ENCODE results near the gene LRP10. TPM values are rescaled to one million over a fixed set of nuclear protein-coding genes. Genes with fewer than 3 reads are reported as not detected.

The LRP10 gene
- total RNA-seq, 1 donor from 2014 or later: 0.92 TPM

DNA sequence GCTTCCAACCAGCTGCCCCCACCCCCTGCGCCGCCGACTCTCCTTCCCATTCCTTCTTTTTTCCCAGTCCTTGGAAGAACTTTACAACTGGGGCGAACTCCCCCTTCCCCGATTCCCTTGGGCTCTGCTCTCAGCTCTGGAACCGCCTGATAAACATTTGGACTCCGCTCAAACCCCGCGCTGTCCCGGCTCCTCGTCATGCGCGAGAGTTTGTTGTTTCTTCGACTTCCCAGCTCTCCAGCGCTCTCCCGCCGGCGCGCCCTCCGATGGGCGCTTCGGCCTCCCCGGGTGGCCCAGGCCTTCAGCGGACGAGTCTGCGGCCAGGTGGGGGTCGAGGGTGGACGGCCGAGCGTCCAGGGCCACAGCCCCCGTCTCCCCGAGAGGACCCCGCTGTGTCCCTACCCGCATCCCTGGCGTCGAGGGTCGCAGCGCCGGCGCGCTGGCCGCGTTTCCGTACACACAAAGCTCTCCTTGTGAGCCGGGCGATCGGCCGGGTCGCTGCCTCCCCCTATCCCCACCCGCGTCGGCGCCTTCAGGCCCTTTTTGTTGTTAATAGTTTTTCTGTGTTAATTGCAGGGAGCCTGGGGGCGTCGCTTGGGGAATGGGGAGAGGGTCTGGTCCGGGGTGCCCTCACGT lies 34.3 kb upstream of the LRP10 start:
- H3K79me2 ChIP-seq (ENCODE audit: low read depth): peaks cover 10% of the 10 kb centered on the region

DNA sequence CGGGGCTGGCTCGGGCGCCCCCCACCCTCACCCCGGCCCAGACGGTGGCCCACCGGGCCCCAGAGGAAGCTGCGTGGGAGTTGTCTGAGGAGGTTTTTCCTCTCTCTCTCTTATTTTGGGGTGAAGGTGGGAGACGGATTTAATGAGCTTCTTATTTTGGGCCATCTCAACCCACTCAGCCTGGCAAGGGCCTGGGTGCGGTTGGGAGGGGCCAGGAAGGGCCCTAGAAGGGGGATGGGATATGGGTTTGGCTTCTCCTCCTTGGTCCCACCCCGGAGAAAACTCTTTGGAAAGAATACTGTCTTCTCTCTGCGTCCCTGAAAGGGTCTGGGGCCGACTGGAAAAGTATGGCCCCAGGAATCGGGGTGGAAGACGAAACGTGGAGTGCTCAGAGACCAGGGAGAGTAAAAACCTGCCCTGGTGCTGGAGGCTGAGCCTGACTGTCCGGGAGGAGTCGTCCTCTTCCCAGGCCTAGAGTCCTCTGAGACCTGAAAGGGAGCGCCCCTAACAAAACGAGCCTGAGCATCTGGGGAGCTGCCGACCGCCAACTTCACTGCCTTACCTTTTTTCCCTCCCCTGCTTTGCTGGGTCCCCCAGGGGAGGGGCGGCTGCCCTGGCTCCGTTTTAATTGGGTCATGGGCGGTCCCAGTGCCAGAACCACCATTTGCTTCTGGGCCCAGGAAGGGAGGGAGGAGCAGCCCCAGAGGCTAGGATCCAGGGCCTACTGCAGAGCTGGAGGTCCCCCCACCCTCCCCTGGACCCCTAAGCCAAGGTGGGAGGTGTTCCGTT lies 33.6 kb upstream of the LRP10 start:
- Mint-ChIP-seq H3K27me3 (ENCODE audit: insufficient read depth, low read depth) (peaks cover 23% of the 10 kb centered on the region), H3K9me3 (no peaks in the 10 kb centered on the region), H3K4me1 (peaks cover 18% of the 10 kb centered on the region), H3K36me3 (peaks cover 8% of the 10 kb centered on the region), H3K4me3 (peak overlapping the region; percentile 93), H3K27ac (no peak overlapping the region)
- Histone ChIP-seq H3K27me3 (peaks cover 26% of the 10 kb centered on the region), H3K9me3 (ENCODE audit: low read depth) (no peaks in the 10 kb centered on the region), H3K27ac (no peak overlapping the region), H3K4me3 (peak overlapping the region; percentile 72), H4K20me1 (ENCODE audit: low read depth) (no peaks in the 10 kb centered on the region), H2AFZ (replicated peaks) (peak overlapping the region; percentile 95), H3K36me3 (no peaks in the 10 kb centered on the region), H3K4me1 (peaks cover 9% of the 10 kb centered on the region), H3K4me2 (peak overlapping the region; percentile 90), H3K9ac (no peak overlapping the region), H3K79me2 (ENCODE audit: low read depth) (peaks cover 10% of the 10 kb centered on the region), H3F3A (ENCODE audit: low read depth) (peaks cover 36% of the 10 kb centered on the region)
- DNase-seq (ENCODE audit: low spot score): no peak
- TF ChIP-seq EZH2 (IDR thresholded peaks at IDR 0.05) (peak; percentile 7), EZH2phosphoT487 (IDR thresholded peaks at IDR 0.05) (peak; percentile 3)
- TF ChIP-seq, protein P1, sequence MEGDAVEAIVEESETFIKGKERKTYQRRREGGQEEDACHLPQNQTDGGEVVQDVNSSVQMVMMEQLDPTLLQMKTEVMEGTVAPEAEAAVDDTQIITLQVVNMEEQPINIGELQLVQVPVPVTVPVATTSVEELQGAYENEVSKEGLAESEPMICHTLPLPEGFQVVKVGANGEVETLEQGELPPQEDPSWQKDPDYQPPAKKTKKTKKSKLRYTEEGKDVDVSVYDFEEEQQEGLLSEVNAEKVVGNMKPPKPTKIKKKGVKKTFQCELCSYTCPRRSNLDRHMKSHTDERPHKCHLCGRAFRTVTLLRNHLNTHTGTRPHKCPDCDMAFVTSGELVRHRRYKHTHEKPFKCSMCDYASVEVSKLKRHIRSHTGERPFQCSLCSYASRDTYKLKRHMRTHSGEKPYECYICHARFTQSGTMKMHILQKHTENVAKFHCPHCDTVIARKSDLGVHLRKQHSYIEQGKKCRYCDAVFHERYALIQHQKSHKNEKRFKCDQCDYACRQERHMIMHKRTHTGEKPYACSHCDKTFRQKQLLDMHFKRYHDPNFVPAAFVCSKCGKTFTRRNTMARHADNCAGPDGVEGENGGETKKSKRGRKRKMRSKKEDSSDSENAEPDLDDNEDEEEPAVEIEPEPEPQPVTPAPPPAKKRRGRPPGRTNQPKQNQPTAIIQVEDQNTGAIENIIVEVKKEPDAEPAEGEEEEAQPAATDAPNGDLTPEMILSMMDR (IDR thresholded peaks at IDR 0.05): no peak

More for the DNA sequence above, 34.3 kb upstream of the LRP10 start:
- H3K36me3 Mint-ChIP-seq: peaks cover 8% of the 10 kb centered on the region
- peak overlapping the region; percentile 90 for H3K4me2 ChIP-seq
- no peaks in the 10 kb centered on the region for H3K9me3 Mint-ChIP-seq
- peaks cover 26% of the 10 kb centered on the region for H3K27me3 ChIP-seq
- H3F3A ChIP-seq (ENCODE audit: low read depth): peaks cover 36% of the 10 kb centered on the region
- H3K4me3 ChIP-seq: peak overlapping the region; percentile 72
- no peak overlapping the region for H3K27ac ChIP-seq
- H3K36me3 ChIP-seq: no peaks in the 10 kb centered on the region
- H3K4me1 ChIP-seq: peaks cover 9% of the 10 kb centered on the region
- no peaks in the 10 kb centered on the region for H3K9me3 ChIP-seq (ENCODE audit: low read depth)
- peak; percentile 53 for DNase-seq (ENCODE audit: low spot score)
- H4K20me1 ChIP-seq (ENCODE audit: low read depth): no peaks in the 10 kb centered on the region
- H3K9ac ChIP-seq: peak overlapping the region; percentile 32
- peaks cover 18% of the 10 kb centered on the region for H3K4me1 Mint-ChIP-seq
- H3K27ac Mint-ChIP-seq: peak overlapping the region; percentile 26
- peak overlapping the region; percentile 93 for H3K4me3 Mint-ChIP-seq
- peak overlapping the region; percentile 95 for H2AFZ ChIP-seq (replicated peaks)
- H3K27me3 Mint-ChIP-seq (ENCODE audit: insufficient read depth, low read depth): peaks cover 23% of the 10 kb centered on the region
- peak; percentile 61 for TF ChIP-seq EZH2phosphoT487 (IDR thresholded peaks at IDR 0.05)
- TF ChIP-seq EZH2 (IDR thresholded peaks at IDR 0.05): peak; percentile 62
- TF ChIP-seq, protein P1 (IDR thresholded peaks at IDR 0.05): no peak

DNA sequence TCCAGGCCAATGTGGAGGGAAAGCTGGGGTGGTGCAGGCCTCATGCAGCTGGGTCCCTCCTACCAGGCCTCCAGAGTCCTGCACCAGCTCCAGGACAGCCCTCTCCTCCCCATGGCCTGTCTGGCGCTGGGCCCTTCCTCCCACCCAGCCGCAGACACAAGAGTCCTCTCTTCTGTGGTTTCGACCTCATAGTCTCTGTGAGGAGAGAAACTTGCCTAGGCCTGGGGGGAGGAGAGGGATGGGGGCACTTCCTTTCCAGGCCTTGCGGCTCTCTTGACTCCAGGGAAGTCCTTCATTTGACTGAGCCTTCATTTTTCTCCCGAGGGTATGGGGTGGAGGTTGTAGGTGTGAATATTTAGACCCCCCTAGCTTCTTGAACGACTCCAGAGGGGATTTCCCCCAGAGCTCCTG lies 32.9 kb upstream of the LRP10 start:
- Histone ChIP-seq H3K27ac (no peak overlapping the region), H3F3A (ENCODE audit: low read depth) (peaks cover 36% of the 10 kb centered on the region), H2AFZ (replicated peaks) (no peak overlapping the region), H3K9me3 (ENCODE audit: low read depth) (no peaks in the 10 kb centered on the region), H3K27me3 (peaks cover 26% of the 10 kb centered on the region), H3K79me2 (ENCODE audit: low read depth) (peaks cover 10% of the 10 kb centered on the region), H3K4me2 (peak overlapping the region; percentile 90), H3K4me3 (no peak overlapping the region), H3K9ac (no peak overlapping the region), H4K20me1 (ENCODE audit: low read depth) (no peaks in the 10 kb centered on the region), H3K4me1 (peaks cover 9% of the 10 kb centered on the region), H3K36me3 (no peaks in the 10 kb centered on the region)
- Mint-ChIP-seq H3K27me3 (ENCODE audit: insufficient read depth, low read depth) (peaks cover 23% of the 10 kb centered on the region), H3K9me3 (no peaks in the 10 kb centered on the region), H3K4me1 (peaks cover 18% of the 10 kb centered on the region), H3K27ac (no peak overlapping the region), H3K4me3 (peak overlapping the region; percentile 53), H3K36me3 (peaks cover 5% of the 10 kb centered on the region)
- no peak for TF ChIP-seq EZH2 (IDR thresholded peaks at IDR 0.05)
- TF ChIP-seq EZH2phosphoT487 (IDR thresholded peaks at IDR 0.05): no peak
- TF ChIP-seq, protein P1 (IDR thresholded peaks at IDR 0.05): no peak
- DNase-seq (ENCODE audit: low spot score): no peak

Measured in neural progenitor cell (in vitro differentiated cells).